ENCODE measurements around the gene NTM. TPM values are rescaled to one million over a fixed set of nuclear protein-coding genes. Genes with fewer than 3 reads are reported as not detected.

NTM gene
- total and polyA plus RNA-seq, 2 experiments from 2014 or later = 25.9 to 49.0 TPM

DNA sequence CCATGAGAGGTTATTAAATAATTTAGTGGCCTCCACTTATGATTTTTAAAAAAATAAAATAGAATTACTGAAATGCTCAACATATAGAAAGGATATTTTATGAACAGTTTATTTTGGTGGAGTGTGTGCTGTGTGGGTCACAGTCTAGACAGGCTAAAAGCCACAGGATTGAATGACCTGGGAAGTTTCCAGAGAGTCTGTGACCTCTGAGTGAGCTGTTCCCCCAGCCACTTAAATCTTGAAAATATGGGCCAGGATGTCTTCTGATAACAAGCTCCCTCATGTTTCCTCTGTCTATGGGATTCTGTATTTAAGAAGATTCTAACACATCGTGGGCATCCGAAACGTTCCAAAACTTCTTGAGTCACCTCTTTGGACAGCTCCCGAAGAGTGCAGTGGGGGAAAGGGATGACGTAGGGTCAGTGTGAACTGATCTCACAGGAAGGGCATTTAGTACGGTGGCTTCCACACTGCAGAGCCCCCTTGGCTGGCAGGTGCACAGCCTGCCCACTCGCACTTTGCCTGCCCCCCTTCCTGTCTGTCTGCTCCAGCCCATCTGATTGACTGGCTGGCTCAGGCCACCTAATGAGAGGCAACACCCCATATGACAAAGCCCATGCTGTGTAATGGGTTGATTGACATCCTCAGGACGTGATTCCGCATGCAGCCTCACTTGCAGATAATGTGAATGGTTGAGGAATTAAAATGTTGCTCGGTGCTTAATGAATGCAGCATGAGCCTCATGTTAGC lies 97.4 kb downstream of the NTM start:
- H3K27me3 ChIP-seq (replicated peaks; ENCODE audit: insufficient read depth) = peaks cover 69% of the 10 kb centered on the region
- no peaks in the 10 kb centered on the region for H3K9me2 ChIP-seq (ENCODE audit: insufficient read depth)
- no peaks in the 10 kb centered on the region for H4K20me1 ChIP-seq (ENCODE audit: insufficient read depth)
- H2AFZ ChIP-seq = no peak overlapping the region
- DNase-seq = no peak
- H3F3A ChIP-seq (ENCODE audit: insufficient read depth) = no peaks in the 10 kb centered on the region
- H3K4me3 ChIP-seq = no peak overlapping the region
- H3K4me2 ChIP-seq (ENCODE audit: unreplicated experiment) = no peak overlapping the region
- no peaks in the 10 kb centered on the region for H3K79me2 ChIP-seq (ENCODE audit: insufficient read depth)
- H3K36me3 ChIP-seq (ENCODE audit: low read depth) = no peaks in the 10 kb centered on the region
- H3K27ac ChIP-seq = no peak overlapping the region
- WGBS, 2 experiments (ENCODE audit: low coverage in 1 of 2, low lambda C conversion rate in 2 of 2, missing lambda C conversion rate in 2 of 2) = 18 to 20% methylated on average over 10 of the region's 10 CpGs
- H3K9ac ChIP-seq = no peak overlapping the region
- TF ChIP-seq EZH2phosphoT487 (IDR thresholded peaks at IDR 0.05; ENCODE audit: insufficient read depth, low read depth) = no peak
- no peak for TF ChIP-seq EZH2 (IDR thresholded peaks at IDR 0.05; ENCODE audit: insufficient read depth, poor library complexity, severe bottlenecking)
- in situ Hi-C loops (cut with MboI) = no loop called here
- no peaks in the 10 kb centered on the region for H3K9me3 ChIP-seq (ENCODE audit: low read depth)
- no peaks in the 10 kb centered on the region for H3K4me1 ChIP-seq (ENCODE audit: insufficient read depth)

- Histone ChIP-seq H3K9me3 (ENCODE audit: low read depth) (no peaks in the 10 kb centered on the region), H3K4me3 (no peak overlapping the region), H3K79me2 (ENCODE audit: insufficient read depth) (no peaks in the 10 kb centered on the region), H3K27me3 (replicated peaks; ENCODE audit: insufficient read depth) (peaks cover 63% of the 10 kb centered on the region), H2AFZ (no peak overlapping the region), H3K4me1 (ENCODE audit: insufficient read depth) (no peaks in the 10 kb centered on the region), H4K20me1 (ENCODE audit: insufficient read depth) (no peaks in the 10 kb centered on the region), H3F3A (ENCODE audit: insufficient read depth) (no peaks in the 10 kb centered on the region), H3K27ac (no peak overlapping the region), H3K4me2 (ENCODE audit: unreplicated experiment) (no peak overlapping the region), H3K9ac (no peak overlapping the region), H3K9me2 (ENCODE audit: insufficient read depth) (no peaks in the 10 kb centered on the region), H3K36me3 (ENCODE audit: low read depth) (no peaks in the 10 kb centered on the region)
- WGBS, 2 experiments (ENCODE audit: low coverage in 1 of 2, low lambda C conversion rate in 2 of 2, missing lambda C conversion rate in 2 of 2) = 2 to 5% methylated on average over 2 of the region's 2 CpGs
- in situ Hi-C loops (cut with MboI) = no loop called here
- no peak for TF ChIP-seq EZH2phosphoT487 (IDR thresholded peaks at IDR 0.05; ENCODE audit: insufficient read depth, low read depth)
- peak; percentile 27 for DNase-seq
These were observed 98.2 kb downstream of the NTM start for GRCh38 chr11:131468565-131468964.

DNA sequence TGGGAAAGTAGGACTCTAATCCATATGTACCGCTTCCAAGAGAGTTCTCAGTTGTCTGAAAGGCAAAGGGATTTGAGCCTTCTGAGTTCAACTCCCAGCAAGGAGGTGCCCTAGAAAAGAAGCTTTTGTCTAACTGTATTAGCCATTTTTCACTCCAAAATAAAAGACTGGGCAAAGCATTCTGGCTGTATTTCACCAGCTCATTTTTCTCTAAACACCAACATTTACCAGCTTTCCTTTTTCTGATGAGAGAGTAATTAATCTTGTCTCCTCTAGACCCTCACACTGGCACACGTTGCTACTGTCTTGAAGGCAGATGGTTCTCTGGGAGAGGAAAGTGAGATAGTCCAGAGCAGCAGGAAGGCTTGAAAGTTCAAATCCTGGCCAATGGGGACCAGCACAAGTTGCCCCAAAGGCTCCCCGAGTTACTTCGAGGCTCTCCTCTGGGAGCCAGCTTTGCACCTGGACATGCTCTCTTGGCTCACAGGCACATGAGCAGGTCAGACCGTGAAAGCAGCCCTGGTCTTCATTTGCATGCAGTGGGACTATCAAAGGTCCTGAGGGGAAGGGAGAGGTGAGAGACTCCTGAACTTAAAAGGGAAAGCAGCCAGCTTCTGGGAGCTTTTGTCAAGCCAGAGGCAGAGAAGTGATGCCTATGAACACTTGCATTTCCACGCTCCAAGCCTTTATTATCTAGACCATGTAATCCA lies 100.0 kb downstream of the NTM start:
- Histone ChIP-seq H2AFZ (no peak overlapping the region), H3K9ac (no peak overlapping the region), H3F3A (ENCODE audit: insufficient read depth) (no peaks in the 10 kb centered on the region), H3K9me2 (ENCODE audit: insufficient read depth) (no peaks in the 10 kb centered on the region), H4K20me1 (ENCODE audit: insufficient read depth) (no peaks in the 10 kb centered on the region), H3K27ac (no peak overlapping the region), H3K79me2 (ENCODE audit: insufficient read depth) (no peaks in the 10 kb centered on the region), H3K27me3 (replicated peaks; ENCODE audit: insufficient read depth) (peaks cover 51% of the 10 kb centered on the region), H3K4me1 (ENCODE audit: insufficient read depth) (no peaks in the 10 kb centered on the region), H3K9me3 (ENCODE audit: low read depth) (no peaks in the 10 kb centered on the region), H3K36me3 (ENCODE audit: low read depth) (no peaks in the 10 kb centered on the region), H3K4me2 (ENCODE audit: unreplicated experiment) (no peak overlapping the region), H3K4me3 (no peak overlapping the region)
- 15 to 19% methylated on average over 6 of the region's 6 CpGs for WGBS, 2 experiments (ENCODE audit: low coverage in 1 of 2, low lambda C conversion rate in 2 of 2, missing lambda C conversion rate in 2 of 2)
- in situ Hi-C loops (cut with MboI) = no loop called here
- no peak for TF ChIP-seq EZH2 (IDR thresholded peaks at IDR 0.05; ENCODE audit: insufficient read depth, poor library complexity, severe bottlenecking)
- no peak for TF ChIP-seq EZH2phosphoT487 (IDR thresholded peaks at IDR 0.05; ENCODE audit: insufficient read depth, low read depth)
- no peak for DNase-seq

DNA sequence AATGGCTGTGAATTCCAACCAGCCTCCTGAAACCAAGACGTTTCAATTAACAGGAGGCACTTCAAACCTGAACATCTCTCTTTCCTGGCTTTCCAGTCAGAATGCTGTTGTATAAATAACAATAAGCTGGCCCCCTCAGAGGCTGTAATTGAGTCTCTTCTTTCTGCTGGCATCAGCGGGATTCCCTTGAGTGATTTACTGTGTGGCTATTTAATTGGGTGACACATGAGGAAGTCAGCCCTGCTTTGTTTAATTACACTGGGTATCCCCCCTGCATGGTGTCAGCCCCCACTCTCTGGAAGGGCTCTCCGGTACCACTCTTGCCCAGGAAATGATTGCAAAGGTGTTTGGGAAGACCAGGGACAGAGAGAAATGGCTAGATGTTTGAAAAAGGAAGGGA lies 101.6 kb downstream of the NTM start:
- Histone ChIP-seq H3F3A (ENCODE audit: insufficient read depth) (no peaks in the 10 kb centered on the region), H3K9me2 (ENCODE audit: insufficient read depth) (no peaks in the 10 kb centered on the region), H4K20me1 (ENCODE audit: insufficient read depth) (no peaks in the 10 kb centered on the region), H3K79me2 (ENCODE audit: insufficient read depth) (no peaks in the 10 kb centered on the region), H3K4me1 (ENCODE audit: insufficient read depth) (no peaks in the 10 kb centered on the region), H2AFZ (no peak overlapping the region), H3K36me3 (ENCODE audit: low read depth) (no peaks in the 10 kb centered on the region), H3K27me3 (replicated peaks; ENCODE audit: insufficient read depth) (peaks cover 36% of the 10 kb centered on the region), H3K9ac (no peak overlapping the region), H3K4me2 (ENCODE audit: unreplicated experiment) (no peak overlapping the region), H3K9me3 (ENCODE audit: low read depth) (no peaks in the 10 kb centered on the region), H3K27ac (no peak overlapping the region), H3K4me3 (no peak overlapping the region)
- TF ChIP-seq EZH2 (IDR thresholded peaks at IDR 0.05; ENCODE audit: insufficient read depth, poor library complexity, severe bottlenecking) = no peak
- TF ChIP-seq EZH2phosphoT487 (IDR thresholded peaks at IDR 0.05; ENCODE audit: insufficient read depth, low read depth) = no peak
- in situ Hi-C loops (cut with MboI) = no loop called here
- no peak for DNase-seq
- WGBS, 2 experiments (ENCODE audit: low coverage in 1 of 2, low lambda C conversion rate in 2 of 2, missing lambda C conversion rate in 2 of 2) = 12 to 15% methylated on average over 3 of the region's 3 CpGs

All from GM23248 (cell line).